HG02970 (cell line): Measurements from ENCODE around the gene IFT81.

Source experiments
- ATAC-seq: cut with Tn5 transposase; IDR thresholded peaks from one replicate; pipeline ENCODE4 v1.9.1; 2021; ENCODE audit warnings: mild to moderate bottlenecking, moderate library complexity, moderate number of reproducible peaks; ENCODE audit not compliant: unreplicated experiment, low FRiP score

The IFT81 gene

DNA sequence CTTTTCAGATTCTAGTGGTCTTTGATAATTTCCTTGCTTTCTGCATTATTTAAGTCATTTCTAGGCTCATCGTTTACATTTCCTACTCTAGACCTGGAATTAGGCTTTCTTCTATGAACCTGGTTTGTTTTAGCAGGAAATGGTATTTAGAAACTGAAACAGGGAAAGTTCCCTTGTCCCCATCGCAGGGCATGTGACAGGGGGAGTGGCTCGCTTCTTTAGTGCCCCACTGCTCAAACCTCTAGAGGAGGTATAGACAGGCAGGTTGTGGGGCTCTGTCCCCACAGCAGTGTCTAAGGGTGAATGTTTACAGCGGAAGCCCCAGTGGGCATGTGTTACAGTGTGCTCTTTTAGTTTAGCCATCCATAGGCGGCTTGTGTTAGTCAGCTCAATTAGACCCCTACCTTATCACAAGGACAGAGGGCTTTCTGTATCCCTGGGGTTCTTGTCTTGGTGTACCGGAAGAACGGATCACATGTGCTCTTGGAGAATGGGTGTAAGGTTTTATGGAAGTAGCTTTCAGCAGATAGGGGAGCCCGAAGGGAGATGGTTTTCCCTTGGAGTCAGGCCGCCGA lies 25.0 kb downstream of the IFT81 start:
- ATAC-seq, result no peak

DNA sequence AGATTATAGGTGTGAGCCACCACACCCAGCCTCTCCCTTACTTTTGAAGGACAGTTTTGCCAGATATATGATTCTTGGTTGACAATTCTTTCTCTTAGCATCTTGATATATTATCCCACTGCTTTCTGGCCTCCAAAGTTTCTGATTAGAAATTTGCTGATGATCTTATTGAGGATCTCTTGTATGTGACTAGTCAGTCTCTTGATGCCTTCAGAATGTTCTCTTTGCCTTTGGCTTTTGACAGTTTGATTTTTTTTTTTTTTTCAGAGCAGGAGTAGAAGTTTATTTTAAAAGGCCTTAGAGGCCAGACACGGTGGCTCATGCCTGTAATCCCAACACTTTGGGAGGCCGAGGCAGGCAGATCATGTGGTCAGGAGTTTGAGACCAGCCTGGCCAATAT lies 32.6 kb downstream of the IFT81 start:
- no peak for ATAC-seq

DNA sequence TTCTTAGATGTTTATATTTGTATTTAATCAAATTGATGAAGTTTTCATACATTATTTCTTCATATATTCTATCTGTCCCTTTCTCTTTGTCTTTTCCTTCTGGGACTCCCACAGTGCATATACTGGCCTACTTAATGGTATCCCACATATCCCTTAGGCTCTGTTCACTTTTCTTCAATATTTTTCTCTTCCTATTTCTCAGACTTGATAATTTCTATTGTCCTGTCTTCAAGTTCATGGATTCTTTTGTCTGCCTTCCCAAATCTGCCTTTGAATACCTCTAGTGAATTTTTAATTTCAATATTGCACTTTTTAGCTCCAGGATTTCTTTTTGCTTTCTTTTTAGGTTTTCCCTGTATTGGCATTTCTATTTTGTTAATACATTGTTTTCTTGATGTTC lies 33.4 kb downstream of the IFT81 start:
- no peak for ATAC-seq

DNA sequence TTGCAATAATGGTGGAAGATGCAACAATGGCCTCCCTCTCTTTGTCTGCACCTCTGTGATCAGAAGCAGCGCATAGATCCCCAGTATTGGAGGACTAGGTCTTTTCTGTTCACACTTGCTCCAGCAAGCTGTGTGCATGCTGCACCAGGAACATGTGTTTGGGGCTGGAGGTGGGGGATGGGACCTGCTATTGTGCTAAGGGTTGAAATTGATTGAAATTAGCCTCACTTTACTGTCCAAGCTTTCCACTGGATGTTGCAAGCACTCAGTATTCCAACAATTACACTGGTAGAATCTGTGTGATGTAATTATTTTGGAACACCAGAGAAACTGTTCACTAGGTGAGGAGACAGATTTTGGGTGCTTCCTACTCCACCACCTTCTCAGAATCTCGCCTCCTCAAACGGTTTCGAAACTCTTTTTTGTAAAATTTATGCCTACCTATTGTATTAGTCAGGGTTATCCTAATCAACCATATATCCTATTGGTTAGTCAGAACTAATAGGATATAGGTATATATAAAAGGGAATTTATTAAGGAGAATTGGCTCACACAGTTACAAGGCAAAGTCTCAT lies 35.6 kb downstream of the IFT81 start:
- no peak for ATAC-seq

DNA sequence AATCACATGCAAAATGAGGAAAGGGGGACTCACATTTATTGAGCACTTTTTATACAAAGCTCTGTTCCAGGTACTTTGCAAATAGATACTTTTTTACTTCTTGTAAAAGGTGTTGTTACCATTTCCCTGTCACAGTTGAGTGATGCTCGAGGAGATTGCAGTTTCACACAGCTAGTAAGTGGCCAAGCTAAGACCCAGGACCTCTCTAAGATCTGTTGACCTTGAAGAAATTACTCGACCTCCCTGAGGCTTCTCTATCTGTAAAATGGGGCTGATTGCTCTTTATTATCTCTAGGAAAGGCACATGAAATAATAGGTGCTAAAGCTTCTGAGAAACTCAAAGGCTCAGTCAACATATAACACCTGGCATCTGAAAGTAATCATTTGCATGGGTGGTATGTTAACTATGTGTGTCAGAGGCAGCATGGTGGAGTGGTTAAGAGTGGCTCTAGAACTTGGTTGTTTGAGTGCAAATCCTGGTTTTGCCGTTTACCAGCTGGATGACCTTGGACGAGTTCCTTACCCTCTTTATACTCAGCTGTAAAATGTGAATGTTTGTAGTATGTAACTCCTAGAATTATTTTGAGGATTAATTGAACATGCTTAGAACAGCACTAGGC lies 41.5 kb downstream of the IFT81 start:
- no peak for ATAC-seq

DNA sequence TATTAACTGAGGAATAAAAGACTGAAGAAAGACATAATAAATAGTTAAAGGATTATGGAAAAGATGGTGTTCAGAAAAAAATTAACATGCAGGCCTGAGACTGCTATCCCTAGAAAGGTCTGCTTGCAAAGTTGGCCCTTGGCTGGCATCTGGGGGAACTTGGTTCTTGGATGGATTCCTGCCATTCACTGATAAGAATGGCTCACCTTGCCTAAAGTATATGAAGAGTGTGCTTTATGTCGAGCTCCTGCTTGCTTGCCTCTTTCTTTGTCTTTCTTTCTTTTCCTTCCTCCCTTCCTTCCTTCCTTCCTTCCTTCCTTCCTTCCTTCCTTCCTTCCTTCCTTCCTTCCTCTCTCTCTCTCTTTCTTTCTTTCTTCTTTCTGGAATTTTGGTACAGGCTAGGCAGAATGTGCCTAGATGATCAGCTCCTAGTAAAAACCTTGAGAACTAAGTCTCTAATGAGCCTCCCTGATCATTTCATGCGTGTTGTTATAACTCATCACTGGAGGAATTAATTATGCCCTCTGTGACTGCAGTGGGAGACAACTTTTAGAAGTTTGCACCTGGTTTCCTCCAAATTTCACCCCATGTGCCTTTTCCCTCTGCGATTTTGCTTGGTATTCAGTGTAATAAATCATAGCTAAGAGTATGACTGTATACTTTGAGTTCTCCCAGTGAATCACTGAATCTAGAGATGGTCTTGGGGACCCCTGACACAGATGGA lies 44.7 kb downstream of the IFT81 start:
- ATAC-seq, result no peak

DNA sequence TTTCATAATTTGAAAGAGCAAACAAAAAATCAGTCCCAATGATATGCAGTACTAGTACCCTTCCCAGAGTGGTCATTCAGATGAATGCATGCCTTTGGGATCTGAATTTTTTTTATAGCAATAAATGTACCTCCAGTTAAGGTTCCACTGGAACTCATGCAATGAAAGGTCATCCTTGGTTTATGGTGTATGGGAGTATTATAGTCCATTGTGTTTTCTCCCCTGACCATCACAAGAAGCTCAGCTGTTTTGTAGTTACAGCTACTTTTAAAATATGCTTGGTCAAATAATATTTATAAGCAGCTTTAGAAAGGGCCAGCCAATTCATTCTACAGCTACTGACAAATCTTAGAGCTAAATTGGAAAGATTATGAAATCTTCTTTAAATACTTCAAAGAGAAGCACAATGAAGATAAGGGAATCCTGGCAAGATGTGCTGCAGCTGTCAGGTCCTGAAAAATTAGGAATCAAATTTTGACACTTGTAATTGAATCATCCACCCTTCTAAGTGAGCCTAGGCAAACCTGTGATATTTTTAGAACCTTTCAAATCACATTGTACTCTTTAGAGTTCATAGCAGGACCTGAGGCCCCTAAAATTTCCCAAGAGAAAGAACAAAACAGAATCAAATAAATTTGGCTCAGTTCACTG lies 46.5 kb downstream of the IFT81 start:
- no peak for ATAC-seq

DNA sequence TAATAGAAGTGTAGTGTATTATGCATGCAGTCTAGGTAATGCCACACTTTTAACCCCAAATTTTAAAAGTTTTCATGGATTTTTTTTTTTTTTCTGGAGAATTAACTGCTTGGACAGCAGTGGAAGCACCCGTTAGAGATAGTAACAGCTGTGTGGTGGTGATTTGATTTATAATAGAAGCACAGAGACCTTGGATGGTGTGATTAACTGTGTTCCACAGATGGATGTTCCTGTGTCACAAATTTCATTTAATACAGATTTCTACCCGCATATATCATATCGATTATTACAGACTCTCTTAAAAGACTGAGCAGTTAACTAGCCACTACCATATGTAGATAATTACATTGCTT lies 47.0 kb downstream of the IFT81 start:
- no peak for ATAC-seq

DNA sequence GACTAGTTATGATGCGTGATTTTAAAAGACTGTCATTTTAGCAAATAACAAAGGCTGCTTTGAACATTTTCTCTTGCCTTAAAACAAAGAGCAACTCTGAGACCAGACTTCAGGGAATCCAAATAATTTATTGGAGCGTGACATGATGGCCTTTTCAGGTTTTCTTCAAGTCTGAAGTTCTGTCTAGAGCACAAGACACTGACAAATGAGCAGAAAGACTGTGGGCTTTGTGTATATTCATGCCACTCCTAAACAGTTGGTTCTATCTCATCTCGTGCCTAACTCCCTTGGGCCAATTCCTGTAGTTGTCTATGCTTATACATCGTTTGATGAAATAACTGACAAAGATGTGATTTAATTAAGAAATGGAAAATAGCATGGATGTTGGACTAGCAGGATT lies 47.5 kb downstream of the IFT81 start:
- ATAC-seq, result no peak

DNA sequence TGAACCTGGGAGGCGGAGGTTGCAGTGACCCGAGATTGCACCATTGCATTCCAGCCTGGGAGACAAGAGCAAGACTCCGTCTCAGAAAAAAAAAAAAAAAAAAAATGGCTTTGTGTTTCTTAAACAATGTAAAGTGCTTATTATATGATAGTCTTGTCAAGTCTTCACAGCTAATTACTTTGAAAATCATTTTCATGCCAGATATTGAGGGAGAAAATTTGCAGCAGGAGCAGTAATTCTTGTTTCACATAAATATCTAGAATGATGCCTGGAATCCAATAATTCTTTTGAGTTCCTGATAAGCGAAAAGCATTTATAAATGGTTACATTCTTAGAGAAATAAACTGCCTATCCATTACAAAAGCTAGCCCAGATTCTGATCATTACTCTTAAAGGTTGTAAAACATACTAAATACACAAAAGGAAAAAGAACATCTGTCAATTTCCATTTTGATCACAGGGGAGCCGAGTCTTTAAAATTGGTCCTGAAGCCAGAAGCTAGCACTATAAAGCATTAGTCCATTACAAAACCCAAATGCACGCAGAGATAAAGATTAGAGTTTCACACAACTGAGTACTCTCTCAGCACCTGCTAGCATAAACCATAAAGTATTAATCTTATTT lies 50.3 kb downstream of the IFT81 start:
- ATAC-seq, result no peak

DNA sequence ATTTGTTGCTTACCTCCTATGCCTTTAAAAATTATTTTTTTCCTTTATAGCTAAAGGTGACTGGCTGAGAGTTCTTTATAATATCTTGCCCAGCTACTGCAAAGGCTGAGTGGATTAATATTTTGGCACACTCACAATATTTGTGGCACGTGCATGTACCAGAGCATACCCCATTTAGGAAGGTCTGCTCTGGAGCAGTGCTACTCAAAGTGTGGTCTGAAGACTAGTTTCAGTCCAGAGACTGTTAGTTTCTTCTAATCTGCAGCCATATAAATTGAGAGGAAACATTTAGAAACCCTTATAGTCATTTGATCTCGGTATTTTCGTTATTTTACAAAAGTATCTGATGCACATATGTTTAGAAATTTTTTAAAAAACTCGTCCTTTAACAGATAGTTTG lies 51.0 kb downstream of the IFT81 start:
- no peak for ATAC-seq

DNA sequence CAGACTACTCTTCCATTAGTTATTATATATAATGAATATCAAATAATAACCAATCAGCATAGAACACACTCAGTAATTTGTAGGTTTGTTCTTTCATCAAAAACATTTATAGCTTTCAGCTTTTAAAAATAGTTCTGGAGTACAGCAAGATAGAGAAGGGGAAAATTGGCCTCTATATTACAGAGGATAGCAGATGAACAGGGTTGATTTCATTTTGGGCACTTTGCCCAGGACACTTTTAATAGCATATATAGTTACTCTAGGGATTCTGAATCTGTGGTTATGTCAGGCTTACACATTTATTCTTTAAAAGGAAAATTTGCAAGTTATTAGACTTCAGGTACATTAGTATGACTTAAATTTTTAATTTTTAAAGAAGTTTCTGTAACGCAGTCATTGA lies 52.6 kb downstream of the IFT81 start:
- no peak for ATAC-seq

DNA sequence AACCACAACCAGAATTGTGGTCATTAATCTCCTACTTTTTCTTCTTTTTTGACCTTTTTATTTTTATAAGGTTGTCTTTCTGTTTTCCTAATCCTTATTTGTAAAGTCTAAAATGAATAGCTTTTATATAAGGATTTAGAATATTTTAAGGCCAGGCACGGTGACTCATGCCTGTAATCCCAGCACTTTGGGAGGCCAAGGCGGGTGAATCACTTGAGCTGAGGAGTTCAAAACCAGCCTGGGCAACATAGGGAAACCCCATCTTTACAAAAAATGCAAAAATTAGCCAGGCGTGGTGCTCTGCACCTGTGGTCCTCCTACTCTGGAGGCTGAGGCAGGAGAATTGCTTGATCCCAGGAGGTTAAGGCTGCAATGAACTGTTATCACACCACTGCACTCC lies 55.1 kb downstream of the IFT81 start:
- no peak for ATAC-seq

DNA sequence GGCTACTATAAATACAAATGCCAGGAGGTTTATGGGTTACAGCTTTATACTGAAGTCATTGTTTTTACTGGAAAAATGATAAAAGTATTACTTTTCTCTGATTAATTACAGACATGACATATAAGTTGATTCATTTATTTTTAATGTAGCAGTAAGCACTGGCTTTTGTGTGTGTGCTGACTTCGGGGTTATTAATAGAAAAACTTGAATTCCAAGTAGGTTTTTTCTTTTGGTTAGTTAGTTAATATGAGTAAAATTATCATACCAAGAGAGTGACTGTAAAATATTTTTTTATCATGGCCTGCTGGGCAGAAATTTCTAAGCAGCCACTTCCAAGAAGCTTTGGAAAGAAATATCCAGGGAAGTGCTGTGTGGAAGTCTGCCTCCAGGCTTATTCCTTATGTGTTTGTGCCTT lies 56.4 kb downstream of the IFT81 start:
- no peak for ATAC-seq

DNA sequence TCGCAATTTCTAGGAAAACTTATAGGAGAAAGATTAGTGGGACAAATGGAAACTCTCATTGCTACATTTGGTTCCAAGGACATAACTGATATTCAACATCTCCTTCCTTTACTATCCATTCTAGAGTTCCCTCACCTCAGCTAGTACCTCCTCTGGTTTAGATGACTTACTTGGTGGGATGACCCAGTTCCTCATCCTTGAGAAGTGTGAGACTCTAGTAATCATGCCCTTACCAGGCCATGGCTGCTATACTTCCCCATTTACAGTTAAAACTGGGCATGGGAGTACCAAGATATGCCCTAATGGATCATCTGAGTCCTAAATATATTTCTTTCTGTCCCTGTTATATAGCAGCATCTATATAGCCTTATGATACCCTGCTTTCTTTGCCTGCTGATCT lies 58.1 kb downstream of the IFT81 start:
- no peak for ATAC-seq

DNA sequence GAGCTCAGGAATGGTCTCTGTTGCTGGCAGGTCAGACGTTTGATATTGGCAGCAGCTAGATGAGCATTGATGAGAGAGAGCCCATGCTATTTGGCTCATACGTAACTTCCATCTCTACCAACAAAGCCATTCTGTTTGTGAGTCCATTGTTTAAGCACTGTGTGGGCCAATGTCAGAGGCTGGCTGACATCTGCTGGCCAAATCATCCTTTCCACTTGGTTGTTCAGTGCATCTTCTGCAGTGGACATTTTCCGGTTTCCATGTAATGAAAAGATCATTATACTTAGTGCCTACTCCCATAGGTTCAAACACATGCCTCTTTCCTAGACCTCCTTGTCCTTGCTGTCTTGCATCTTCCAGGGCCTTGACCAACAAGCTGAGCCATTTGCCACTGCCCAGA lies 59.2 kb downstream of the IFT81 start:
- no peak for ATAC-seq

DNA sequence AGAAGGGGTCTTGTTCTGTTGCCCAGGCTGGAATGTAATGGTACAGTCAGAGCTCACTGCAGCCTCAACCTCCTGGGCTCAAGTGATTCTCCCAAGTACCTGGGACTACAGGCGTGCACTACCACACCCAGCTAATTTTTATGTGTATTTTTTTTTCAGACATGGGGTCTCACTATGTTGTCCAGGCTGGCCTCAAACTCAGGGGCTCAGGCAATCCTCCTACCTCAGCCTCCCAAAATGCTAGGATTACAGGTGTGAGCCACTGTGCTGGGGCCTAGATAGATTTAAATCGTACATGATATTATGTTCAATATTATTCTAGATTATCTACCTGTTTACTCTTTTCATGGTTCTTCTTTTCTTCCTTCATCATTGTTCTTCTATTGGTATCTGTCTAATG lies 61.5 kb downstream of the IFT81 start:
- no peak for ATAC-seq

DNA sequence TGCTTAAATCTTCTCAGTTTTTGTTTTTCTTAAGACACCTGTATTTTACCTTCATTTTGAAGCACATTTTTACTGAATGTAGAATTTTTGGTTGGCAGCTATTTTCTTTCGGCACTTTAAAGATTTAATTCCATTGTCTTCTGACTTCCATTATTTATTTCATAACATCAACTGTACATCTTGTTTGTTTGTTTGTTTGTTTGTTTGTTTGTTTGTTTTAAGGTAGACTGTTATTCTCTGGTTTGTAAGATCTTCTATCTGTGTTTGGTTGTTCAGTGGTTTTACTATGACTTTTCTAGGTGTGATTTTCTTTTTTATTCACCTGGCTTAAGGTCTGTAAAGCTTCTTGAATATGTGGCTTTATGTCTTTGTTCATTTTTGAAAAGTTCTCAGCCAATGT lies 61.9 kb downstream of the IFT81 start:
- ATAC-seq, result no peak

DNA sequence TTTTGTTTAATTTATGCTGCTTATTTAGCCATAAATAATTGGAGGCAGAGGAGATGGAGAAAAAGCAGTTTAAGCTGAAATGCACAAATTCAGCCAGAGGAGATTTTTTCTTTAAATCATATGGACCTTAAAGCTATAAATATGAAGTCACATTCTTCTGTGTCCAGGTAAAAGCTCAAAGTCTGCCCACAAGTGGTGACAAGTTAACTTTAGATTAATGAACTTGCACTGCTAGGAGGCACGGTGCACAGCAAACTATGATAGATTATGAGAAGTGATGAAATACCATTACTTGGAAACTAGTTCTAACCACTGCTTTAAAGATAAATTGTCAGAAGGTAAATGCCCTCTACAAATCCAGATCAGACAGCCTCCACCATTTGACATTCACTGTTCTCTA lies 69.0 kb downstream of the IFT81 start:
- ATAC-seq, result no peak

DNA sequence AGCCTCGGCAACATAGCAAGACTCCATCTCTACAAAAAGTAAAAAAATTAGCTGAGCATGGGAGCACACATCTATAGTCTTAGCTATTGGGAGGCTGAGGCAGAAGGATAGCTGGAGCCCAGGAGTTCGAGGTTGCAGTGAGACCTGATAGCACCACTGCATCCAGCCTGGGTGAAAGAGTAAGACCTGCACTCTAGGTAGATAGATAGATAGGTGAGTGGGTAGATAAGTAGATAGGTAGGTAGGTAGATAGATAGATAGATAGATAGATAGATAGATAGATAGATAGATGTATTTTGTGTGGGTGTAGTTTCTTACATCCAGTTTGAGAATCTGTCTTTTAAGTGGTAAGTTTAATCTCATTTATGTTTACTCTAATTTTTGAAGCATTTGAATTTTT lies 72.8 kb downstream of the IFT81 start:
- ATAC-seq, result no peak

DNA sequence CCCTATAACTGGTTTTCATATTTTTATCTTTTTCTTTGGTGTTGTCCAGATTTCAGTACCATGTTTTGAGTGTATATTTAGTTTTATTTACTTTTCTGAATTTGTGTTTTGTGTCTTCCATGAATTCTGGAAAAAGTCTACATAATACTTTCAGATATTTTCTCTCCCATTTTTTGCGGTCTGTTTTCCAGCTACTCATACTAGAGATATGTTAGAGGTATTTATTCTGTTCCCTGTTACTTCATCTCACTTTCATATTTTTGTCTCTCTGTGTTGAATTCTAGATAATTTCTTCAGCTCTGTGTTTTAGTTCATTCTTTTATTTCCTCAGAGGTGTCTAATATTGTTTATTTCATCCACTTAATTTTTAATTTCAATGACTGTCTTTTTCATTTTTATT lies 74.2 kb downstream of the IFT81 start:
- no peak for ATAC-seq
